GM21528 (cell line): Measurements from ENCODE around the gene LMAN2.
A peak's percentile ranks its signal among the peaks of the same experiment; 100 is the strongest.

Experiments used
- ATAC-seq: cut with Tn5 transposase; IDR thresholded peaks from one replicate; pipeline ENCODE4 v1.9.1; 2021; ENCODE audit warnings: mild to moderate bottlenecking, moderate library complexity; ENCODE audit not compliant: unreplicated experiment, low FRiP score

LMAN2 gene

GRCh38 chr5:177351392-177352329, at the start of gene LMAN2:
LMAN2 (minus strand) TSS chr5:177351668; CDS start chr5:177351647, 21 bp downstream.
- peak; percentile 92 for ATAC-seq

GRCh38 chr5:177399997-177400868, 48.8 kb upstream of the LMAN2 start, which contains the start of gene PFN3:
PFN3 (minus strand) TSS chr5:177400661; CDS start chr5:177400576, 85 bp downstream.
- ATAC-seq, result no peak

DNA sequence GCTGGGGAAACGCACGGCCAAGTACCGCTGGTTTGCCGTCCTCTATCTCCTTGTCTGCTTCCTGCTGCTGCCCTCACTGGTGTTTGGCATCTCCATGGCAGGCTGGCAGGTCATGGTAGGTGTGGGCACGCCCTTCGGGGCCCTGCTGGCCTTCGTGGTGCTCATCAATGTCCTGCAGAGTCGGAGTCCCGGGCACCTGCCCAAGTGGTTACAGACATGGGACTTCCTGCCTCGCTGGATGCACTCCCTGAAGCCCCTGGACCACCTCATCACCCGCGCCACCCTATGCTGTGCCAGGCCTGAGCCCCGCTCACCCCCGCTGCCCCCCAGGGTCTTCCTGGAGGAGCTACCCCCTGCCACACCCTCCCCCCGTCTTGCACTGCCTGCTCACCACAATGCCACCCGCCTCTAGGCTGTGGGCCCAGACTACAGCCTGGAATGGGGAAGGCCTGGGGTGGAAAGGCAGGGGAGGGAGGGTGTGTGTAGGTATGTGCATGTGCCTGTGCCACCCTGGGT, 46.5 kb upstream of the LMAN2 start:
- no peak for ATAC-seq

GRCh38 chr5:177396807-177397206, 45.3 kb upstream of the LMAN2 start:
- ATAC-seq, result no peak

DNA sequence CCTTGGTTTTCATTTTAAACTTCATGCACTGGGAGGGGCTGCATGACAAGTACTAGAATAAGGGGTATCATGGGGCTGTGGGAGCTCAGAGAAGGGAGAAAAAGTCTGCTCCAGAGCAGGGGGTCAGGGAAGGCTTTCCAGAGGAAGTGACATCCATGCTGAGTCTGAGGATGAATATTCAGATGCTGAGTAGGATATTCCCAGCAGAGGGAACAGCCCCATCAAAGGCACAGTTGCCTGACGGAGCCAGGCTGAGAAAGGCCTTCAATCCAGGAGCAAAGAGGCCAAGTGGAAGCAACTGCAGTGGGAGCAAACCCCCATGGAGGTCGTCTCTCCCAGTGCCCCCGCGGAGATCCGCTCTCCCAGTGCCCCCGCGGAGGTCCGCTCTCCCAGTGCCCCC, 44.6 kb upstream of the LMAN2 start:
- ATAC-seq, result no peak

DNA sequence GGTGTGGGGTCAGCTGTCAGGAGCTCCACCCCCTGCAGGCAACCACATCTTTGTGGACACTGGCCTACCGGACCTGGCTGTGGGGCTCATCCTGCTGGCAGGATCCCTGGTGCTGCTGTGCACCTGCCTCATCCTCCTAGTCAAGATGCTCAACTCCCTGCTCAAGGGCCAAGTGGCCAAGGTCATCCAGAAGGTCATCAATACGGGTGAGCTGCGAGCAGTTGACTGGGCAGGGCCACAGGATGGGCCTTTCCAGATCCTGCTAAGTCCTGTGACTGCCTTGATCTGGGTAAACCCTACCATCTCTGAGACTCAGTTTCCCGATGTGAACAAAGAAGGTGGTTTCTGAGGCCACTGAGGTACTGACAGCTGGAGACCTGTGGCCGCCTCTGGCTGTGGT, 42.5 kb upstream of the LMAN2 start:
- ATAC-seq, result no peak

DNA sequence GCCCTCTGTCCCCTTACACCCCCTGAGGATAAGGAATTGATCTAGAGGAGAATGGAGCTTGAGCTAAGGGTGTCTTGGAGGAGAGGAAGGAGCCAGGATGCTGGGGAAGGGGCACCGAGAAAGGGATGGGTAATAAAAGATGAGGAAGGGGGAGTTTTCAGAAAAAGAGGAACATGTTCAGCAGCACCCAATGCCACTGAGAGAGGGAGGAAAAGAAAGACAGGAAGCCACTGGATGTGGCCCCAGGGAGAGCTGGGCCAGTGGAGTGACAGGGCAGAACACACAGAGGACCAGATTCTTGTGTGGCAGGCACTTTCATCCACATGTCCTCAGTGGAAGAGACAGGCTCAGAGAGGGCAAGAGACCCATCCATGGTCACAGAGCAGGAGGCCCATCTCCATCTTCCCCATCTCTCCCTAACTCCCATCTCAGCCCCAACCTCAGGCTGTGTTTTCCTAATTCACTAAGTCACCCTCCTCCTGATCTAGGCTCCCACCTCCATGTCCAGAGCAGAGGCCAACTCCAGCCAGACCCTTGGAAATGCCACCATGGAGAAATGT, 41.8 kb upstream of the LMAN2 start:
- no peak for ATAC-seq

DNA sequence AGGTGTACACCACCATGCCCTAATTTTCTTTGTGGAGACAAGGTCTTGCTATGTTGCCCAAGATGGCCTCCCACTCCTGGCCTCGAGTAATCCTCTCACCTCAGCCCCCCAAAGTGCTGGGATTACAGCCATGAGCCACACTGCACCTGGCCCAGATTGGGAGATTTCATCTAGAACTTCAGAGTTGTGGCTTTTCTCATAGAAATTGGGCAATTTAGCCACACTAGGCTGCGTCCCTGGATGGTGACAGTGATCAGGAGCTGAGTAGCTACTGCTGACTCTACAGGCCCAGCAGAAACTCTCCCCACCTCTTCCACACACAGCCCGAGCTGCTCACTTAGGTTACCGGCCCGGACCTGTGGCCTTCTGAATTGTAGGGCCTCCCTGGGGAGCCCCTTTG, 41.3 kb upstream of the LMAN2 start:
- ATAC-seq, result no peak

DNA sequence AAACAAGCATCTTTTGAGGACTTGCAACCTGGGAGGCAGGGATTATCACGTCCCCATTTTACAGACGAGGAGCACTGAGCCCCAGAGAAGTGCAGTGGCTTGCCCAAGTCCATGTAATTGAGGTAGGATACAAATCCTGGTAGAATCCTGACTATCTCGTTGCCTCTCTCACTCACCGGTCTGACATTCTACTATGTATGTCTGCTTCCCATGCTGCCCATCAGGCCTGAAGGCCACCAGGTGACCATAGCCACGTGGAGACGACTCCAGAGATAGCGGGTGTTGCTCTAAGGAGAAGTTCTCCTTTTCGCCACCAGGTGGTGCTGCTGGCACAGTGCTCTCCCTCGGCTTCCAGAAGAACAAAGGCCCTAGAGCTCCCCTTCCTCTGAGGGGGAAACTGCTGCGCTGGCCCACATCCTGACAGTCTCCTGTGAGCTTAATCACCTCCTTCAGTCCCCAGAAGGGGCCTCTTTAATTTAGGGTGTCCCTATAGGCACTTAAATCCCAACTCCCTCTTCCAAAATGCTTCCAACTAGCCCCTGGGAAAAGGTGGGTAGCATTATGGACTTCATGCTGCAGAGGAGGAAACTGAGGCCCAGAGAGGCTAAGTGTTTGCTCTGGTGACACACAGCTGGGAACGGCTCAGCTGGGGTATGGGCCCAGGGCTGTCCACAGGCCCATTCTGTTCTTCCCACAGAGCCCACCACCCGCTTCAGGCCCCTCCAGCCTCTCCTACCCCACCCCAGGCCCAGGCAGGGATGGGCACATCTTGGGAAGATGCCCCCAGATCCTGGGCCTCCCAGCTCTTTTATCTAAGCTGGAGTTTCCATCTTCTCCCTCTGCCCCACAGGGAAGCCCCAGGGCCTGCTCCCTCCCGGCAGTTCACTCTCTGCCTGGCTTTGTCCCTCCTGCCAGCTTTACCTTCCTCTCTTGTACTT, 39.2 kb upstream of the LMAN2 start:
- no peak for ATAC-seq

- no peak for ATAC-seq
These were observed 38.0 kb upstream of the LMAN2 start for GRCh38 chr5:177389241-177390169.

DNA sequence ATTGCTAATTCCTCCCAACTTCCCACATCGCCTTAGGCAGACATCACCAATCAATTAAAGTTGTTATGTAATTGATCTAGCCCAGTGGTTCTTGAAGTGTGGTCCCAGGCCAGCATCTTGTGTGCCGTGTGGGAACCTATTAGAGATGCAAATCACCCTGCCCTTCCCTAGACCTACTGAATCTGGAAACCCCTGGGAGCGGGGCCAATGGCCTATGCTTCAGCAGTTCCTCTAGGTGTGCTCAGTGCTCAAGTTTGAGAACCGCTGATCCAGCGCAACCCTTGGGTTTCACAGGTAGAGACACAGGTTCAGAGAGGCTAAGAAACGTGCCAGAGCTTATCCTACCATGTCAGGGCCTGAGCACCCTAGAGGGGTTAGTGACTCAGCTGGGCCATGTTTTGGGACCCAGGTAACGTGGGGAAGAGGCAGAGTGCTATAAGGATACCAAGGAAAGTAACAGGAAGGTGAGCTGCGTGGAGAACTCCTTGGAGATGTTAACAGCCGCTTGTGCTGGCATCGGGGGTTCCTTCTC, 37.1 kb upstream of the LMAN2 start:
- ATAC-seq, result no peak

GRCh38 chr5:177387405-177387804, 35.9 kb upstream of the LMAN2 start:
- ATAC-seq, result no peak

GRCh38 chr5:177386542-177386941, 35.1 kb upstream of the LMAN2 start:
- ATAC-seq, result no peak

DNA sequence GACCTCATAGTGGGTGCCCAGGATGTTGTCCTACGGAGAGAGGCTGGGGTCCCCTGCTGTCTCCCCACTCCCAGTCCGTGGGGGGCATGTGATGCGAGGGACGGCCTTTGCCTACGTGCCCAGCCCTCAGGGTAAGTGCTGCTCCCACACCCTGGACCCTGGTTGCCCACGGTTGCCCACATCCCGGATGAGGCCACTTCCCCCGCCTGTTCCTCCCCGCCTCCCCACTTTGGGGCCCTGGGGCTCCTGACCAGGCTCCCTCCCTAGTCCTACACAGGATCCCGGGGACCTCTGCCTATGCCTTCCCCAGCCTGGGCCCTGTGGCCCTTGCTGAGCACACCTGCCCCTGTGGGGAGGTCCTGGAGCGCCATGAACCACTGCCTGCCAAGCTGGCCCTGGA, 34.3 kb upstream of the LMAN2 start:
- no peak for ATAC-seq

- ATAC-seq, result no peak
These were observed 32.7 kb upstream of the LMAN2 start, which contains the start of gene SLC34A1 for GRCh38 chr5:177384134-177384533. SLC34A1 (plus strand) TSS chr5:177384434; CDS start chr5:177385742, 1,308 bp downstream.

DNA sequence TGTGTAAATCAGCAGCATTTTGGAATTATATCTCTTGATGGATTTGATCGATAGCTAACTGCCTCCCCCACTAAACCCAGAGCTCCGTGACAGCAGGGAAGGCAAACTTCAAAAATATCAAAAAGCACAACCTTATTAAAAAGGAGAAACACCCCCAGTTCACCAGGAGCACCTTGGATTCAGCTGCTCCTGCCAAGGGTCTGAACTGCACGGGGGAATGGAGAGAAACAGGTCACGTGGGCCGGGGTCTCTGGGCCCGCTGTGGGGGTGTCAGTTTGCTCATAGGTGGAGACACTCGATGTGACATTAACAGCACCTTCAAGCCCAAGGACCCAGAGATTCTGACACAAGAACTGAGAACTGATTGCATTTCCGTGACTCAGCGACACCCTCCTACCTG, 31.7 kb upstream of the LMAN2 start:
- no peak for ATAC-seq

DNA sequence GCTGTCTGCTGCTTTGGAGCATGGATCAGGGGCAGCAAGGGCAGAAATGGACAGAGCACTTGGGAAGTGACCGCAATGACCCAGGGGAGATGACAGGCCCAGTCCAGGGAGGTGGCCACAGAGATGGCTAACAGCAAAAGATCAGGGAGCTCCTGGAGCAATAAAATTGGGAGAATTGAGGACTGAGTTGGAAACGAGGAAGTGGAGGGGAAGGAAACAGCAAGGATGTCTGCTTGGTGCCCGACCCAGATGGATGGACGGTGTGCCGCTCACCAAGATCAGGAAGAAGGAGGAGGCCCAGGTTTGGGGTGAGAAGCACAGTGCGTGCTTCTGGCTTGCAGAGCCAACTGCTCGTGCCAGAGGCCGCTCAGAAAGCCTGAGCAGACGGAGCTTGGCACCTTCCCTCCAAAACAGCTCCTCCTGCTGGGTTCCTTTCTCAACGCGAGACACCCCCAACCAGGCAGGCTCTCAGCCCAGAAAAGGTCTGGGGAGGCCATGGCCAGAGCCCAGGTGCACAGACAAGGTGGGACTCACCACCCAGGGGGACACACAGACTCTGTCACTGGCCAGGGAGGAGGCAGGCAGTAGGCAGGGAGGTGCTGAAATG, 31.1 kb upstream of the LMAN2 start:
- ATAC-seq, result no peak

DNA sequence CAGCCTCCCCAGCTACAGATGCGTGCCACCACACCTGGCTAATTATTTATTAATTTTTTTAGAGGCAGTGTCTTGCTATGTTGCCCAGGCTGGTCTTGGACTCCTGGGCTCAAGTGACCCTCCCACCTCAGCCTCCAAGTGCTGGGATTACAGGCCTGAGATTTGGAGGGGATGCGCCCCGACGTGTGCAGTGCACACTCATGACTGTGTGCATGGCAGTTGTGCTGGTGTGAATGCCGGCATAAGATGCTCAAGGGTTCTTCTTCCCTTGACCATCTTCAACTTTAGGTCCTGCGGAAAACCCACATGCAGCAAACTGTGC, 29.3 kb upstream of the LMAN2 start:
- ATAC-seq, result no peak
